ENCODE results near the gene SLC25A4.

GRCh38 chr4:185190306-185190856 is 47.3 kb downstream of the SLC25A4 start:
- TF ChIP-seq CTCF (IDR thresholded peaks at IDR 0.05; ENCODE audit: low read depth, low read length, poor library complexity, severe bottlenecking) (no peak), EZH2phosphoT487 (IDR thresholded peaks at IDR 0.05; ENCODE audit: borderline replicate concordance, low read length) (no peak)

All from DOHH2 (cell line).